Measurements from ENCODE around the gene SLC23A1. TPM values are rescaled to one million over a fixed set of nuclear protein-coding genes. Genes with fewer than 3 reads are reported as not detected.

The SLC23A1 gene
- total and polyA plus RNA-seq, 2 donors (not counting 1 experiment from before 2014, with no cell fraction given), result 5.8 to 9.6 TPM

DNA sequence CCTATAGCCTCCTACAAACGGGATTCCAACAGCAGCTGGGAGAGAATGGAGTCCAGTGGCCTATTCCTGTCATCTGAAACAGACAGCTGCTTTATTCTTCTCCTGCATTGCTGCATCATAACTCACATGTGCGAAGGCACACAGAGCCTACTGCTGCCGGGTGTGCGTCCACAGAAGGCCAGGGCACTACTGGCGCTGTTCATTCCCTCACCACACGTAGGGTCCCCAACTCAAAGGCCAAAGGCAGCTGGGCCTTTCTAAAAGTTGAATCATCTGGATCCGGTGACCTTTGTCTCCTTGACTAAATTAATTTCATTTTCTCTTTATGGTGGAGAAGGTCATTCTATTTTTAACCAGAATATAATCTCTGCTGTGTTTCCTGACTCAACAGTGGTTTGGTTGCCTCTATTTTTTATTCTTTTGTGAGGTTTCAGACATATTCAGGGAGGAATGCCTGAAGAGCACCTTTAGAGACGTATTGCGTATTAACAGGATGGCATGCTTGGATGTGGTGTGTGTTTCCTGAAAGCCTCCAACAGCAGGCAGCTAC lies 31.6 kb upstream of the SLC23A1 start:
- POLR2A ChIA-PET, result no interaction called here
- 93% methylated on average over 8 of the region's 9 CpGs for WGBS (ENCODE audit: insufficient coverage)
- Mint-ChIP-seq H3K4me1 (no peaks in the 10 kb centered on the region), H3K4me3 (no peak overlapping the region), H3K9me3 (ENCODE audit: insufficient read depth) (no peaks in the 10 kb centered on the region), H3K27ac (no peak overlapping the region), H3K27me3 (no peaks in the 10 kb centered on the region)
- H4K20me1 ChIP-seq (ENCODE audit: control insufficient read depth, insufficient read depth, low read length, poor library complexity, severe bottlenecking), result no peaks in the 10 kb centered on the region
- no peaks in the 10 kb centered on the region for H3K9me3 ChIP-seq (ENCODE audit: control extremely low read depth in 1 of 3, control insufficient read depth in 2 of 3, insufficient read depth in 1 of 3, low read length in 2 of 3)
- intact Hi-C loops (cut with micrococcal nuclease), result no loop called here
- no peaks in the 10 kb centered on the region for H3K27me3 ChIP-seq (replicated peaks in 1 of 4; ENCODE audit: control extremely low read depth in 1 of 4, control insufficient read depth in 3 of 4, insufficient read depth in 4 of 4, low read length in 3 of 4)
- H3K4me1 ChIP-seq (ENCODE audit: control insufficient read depth in 2 of 2, insufficient read depth in 2 of 2, low read length in 2 of 2), result no peaks in the 10 kb centered on the region
- no peaks in the 10 kb centered on the region for H3K79me2 ChIP-seq (ENCODE audit: control insufficient read depth, insufficient read depth, low read length)
- H3K9ac ChIP-seq (ENCODE audit: low read length), result no peak overlapping the region
- CTCF ChIA-PET, result interaction anchor here (1.9 kb wide), 1 partner anchor 8 kb away, joined by 8 read pairs; no protein-coding TSS in a partner anchor
- peaks cover 0 to 12% of the 10 kb centered on the region in 2 experiments for H3K36me3 ChIP-seq (replicated peaks in 1 of 2; ENCODE audit: control extremely low read depth in 1 of 2, control insufficient read depth in 1 of 2, extremely low read depth in 1 of 2, insufficient read depth in 2 of 2, low read length in 1 of 2)
- no peak overlapping the region for H3K4me2 ChIP-seq (replicated peaks; ENCODE audit: low read depth, low read length, poor library complexity, severe bottlenecking)
- TF ChIP-seq, protein P1, sequence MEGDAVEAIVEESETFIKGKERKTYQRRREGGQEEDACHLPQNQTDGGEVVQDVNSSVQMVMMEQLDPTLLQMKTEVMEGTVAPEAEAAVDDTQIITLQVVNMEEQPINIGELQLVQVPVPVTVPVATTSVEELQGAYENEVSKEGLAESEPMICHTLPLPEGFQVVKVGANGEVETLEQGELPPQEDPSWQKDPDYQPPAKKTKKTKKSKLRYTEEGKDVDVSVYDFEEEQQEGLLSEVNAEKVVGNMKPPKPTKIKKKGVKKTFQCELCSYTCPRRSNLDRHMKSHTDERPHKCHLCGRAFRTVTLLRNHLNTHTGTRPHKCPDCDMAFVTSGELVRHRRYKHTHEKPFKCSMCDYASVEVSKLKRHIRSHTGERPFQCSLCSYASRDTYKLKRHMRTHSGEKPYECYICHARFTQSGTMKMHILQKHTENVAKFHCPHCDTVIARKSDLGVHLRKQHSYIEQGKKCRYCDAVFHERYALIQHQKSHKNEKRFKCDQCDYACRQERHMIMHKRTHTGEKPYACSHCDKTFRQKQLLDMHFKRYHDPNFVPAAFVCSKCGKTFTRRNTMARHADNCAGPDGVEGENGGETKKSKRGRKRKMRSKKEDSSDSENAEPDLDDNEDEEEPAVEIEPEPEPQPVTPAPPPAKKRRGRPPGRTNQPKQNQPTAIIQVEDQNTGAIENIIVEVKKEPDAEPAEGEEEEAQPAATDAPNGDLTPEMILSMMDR (IDR thresholded peaks at IDR 0.05), result no peak
- TF ChIP-seq EZH2 (IDR thresholded peaks at IDR 0.05; ENCODE audit: borderline replicate concordance, insufficient read depth, low read depth, low read length, poor library complexity, severe bottlenecking), result no peak
- no peak for DNase-seq
- H2AFZ ChIP-seq (ENCODE audit: insufficient read depth, low read depth, low read length, poor library complexity, severe bottlenecking), result no peak overlapping the region
- H3K4me3 ChIP-seq (ENCODE audit: control extremely low read depth in 1 of 5, extremely low read depth in 1 of 5, insufficient read depth in 1 of 5, low read depth in 2 of 5, low read length in 4 of 5), result no peak overlapping the region
- H3K27ac ChIP-seq (ENCODE audit: low read length in 2 of 2), result no peak overlapping the region
- no peak for ATAC-seq (ENCODE audit: low read depth)

DNA sequence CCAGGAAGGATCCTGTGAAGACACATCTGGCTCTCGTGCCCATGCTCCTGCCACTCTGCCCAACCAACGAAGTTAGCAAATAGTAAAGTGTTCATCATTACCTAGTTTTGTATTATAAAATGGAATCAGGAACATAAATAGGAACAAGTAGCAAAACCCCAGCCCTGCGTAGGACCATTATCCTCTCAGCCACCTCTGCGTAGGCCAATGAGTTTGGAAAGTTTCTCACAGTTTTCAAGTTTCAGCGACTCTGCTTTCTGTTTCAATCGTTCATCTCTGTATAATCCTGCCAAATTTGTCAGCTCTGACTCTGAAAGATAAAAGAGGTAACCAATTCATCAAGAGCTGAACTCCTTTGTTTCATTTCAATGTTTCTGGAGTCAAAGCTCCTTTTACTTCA lies 30.9 kb upstream of the SLC23A1 start:
- Mint-ChIP-seq H3K27ac (no peak overlapping the region), H3K4me1 (peaks cover 2% of the 10 kb centered on the region), H3K9me3 (ENCODE audit: insufficient read depth) (no peaks in the 10 kb centered on the region), H3K27me3 (no peaks in the 10 kb centered on the region), H3K4me3 (no peak overlapping the region)
- ATAC-seq (ENCODE audit: low read depth), result no peak
- TF ChIP-seq, protein P1 (IDR thresholded peaks at IDR 0.05), result no peak
- no peak for TF ChIP-seq EZH2 (IDR thresholded peaks at IDR 0.05; ENCODE audit: borderline replicate concordance, insufficient read depth, low read depth, low read length, poor library complexity, severe bottlenecking)
- no peak overlapping the region for H3K4me2 ChIP-seq (replicated peaks; ENCODE audit: low read depth, low read length, poor library complexity, severe bottlenecking)
- no peak overlapping the region for H3K27ac ChIP-seq (ENCODE audit: low read length in 2 of 2)
- H2AFZ ChIP-seq (ENCODE audit: insufficient read depth, low read depth, low read length, poor library complexity, severe bottlenecking), result no peak overlapping the region
- intact Hi-C loops (cut with micrococcal nuclease), result no loop called here
- WGBS (ENCODE audit: insufficient coverage), result 82% methylated on average over 2 of the region's 6 CpGs
- H4K20me1 ChIP-seq (ENCODE audit: control insufficient read depth, insufficient read depth, low read length, poor library complexity, severe bottlenecking), result no peaks in the 10 kb centered on the region
- H3K9me3 ChIP-seq (ENCODE audit: control extremely low read depth in 1 of 3, control insufficient read depth in 2 of 3, insufficient read depth in 1 of 3, low read length in 2 of 3), result no peaks in the 10 kb centered on the region
- H3K4me1 ChIP-seq (ENCODE audit: control insufficient read depth in 2 of 2, insufficient read depth in 2 of 2, low read length in 2 of 2), result no peaks in the 10 kb centered on the region
- ChIA-PET CTCF (interaction anchor here (1.9 kb wide), 1 partner anchor 9 kb away, joined by 8 read pairs; no protein-coding TSS in a partner anchor), POLR2A (no interaction called here)
- peaks cover 3% of the 10 kb centered on the region for H3K79me2 ChIP-seq (ENCODE audit: control insufficient read depth, insufficient read depth, low read length)
- peaks cover 0 to 7% of the 10 kb centered on the region in 2 experiments for H3K36me3 ChIP-seq (replicated peaks in 1 of 2; ENCODE audit: control extremely low read depth in 1 of 2, control insufficient read depth in 1 of 2, extremely low read depth in 1 of 2, insufficient read depth in 2 of 2, low read length in 1 of 2)
- no peak for DNase-seq
- H3K9ac ChIP-seq (ENCODE audit: low read length), result no peak overlapping the region
- H3K27me3 ChIP-seq (replicated peaks in 1 of 4; ENCODE audit: control extremely low read depth in 1 of 4, control insufficient read depth in 3 of 4, insufficient read depth in 4 of 4, low read length in 3 of 4), result no peaks in the 10 kb centered on the region
- H3K4me3 ChIP-seq (ENCODE audit: control extremely low read depth in 1 of 5, extremely low read depth in 1 of 5, insufficient read depth in 1 of 5, low read depth in 2 of 5, low read length in 4 of 5), result no peak overlapping the region
